NCI-H2196 (cell line): ENCODE data around the gene HIP1R.
"Not testable (repeated sequence)": the region's sequence is repeated elsewhere in the genome, so short reads cannot be mapped to it uniquely, and the experiment has no call there.

ENCODE experiments used
- DNase-seq: peaks from one replicate; lab custom pipeline; 2025; ENCODE audit not compliant: unreplicated experiment; lab: John Stamatoyannopoulos, UW

Gene HIP1R

DNA sequence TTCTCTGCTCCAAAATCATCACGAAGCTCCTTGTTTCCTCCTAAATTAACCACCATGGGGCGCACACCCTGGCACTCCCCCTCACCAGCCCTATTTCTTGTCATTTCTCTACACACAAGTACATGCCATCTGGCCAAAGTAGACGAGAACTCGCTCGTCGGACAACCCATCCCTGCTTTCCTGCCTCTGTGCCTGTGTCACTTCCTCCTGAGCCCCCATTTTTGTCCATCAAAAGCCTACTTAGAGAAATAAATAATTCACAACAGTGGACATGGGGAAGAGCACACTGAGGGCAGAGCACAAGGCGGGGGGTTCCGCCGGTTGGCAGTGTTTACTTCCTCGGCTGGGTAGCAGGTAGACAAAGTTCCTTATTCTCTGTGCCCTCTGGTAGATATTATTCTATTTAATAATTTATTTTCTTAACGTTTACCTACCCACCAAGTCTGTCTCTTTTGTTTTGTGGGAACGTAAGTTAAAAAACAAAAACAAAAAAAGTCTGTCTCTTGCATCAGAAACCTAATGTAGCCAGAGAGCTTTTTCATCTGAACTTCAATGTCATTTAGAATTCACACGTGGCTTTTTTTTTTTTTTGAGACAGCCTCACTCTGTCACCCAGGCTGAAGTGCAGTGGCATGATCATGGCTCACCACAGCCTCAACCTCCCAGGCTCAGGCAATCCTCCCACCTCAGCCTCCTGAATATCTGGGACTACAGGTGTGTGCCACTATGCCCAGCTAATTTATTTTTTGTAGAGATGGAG lies 54.7 kb downstream of the HIP1R start:
- DNase-seq: no peak

DNA sequence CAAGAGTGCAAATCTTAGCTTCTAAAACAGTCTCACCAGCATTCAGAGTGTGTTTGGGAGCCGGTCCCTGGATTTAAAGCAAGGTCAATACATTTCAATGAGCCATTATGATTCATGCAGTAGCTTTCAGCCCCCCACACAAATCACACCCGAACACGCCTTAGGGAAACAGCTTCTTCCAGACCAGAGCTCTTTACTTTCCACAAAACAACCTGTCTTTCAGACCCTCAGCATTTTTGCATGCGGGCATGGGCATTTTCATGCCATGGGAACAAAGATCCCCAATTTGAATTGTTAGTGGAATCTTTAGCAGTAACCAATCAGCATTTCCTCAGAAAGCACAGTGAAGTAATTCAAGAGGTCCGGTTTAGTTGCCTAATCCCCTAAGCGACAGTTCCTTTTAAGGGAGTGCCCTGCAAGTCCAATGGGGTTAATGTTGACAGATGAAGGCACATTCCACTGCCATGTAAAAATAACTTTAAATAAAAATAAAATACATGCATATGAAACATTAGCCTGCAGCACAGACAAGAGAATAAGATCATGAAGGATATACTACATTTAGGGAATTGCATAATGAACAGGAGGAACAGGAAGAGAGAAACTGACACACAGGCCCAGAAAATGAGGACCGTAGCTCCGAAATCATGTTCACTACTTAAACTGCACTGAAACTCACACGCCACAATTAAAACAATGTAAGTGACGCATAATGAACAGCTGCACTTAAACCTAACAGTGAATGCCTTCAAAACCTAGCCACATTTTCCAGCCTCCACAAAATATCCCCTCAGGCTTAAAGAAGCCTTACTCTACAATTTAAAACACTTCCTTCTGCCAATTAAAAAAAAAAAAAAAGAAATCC lies 56.6 kb downstream of the HIP1R start:
- DNase-seq: no peak

- DNase-seq: not testable (repeated sequence)
Measured at GRCh38 chr12:122892724-122893123, 57.5 kb downstream of the HIP1R start.

GRCh38 chr12:122893208-122894153 lies 58.2 kb downstream of the HIP1R start:
- DNase-seq: no peak

DNA sequence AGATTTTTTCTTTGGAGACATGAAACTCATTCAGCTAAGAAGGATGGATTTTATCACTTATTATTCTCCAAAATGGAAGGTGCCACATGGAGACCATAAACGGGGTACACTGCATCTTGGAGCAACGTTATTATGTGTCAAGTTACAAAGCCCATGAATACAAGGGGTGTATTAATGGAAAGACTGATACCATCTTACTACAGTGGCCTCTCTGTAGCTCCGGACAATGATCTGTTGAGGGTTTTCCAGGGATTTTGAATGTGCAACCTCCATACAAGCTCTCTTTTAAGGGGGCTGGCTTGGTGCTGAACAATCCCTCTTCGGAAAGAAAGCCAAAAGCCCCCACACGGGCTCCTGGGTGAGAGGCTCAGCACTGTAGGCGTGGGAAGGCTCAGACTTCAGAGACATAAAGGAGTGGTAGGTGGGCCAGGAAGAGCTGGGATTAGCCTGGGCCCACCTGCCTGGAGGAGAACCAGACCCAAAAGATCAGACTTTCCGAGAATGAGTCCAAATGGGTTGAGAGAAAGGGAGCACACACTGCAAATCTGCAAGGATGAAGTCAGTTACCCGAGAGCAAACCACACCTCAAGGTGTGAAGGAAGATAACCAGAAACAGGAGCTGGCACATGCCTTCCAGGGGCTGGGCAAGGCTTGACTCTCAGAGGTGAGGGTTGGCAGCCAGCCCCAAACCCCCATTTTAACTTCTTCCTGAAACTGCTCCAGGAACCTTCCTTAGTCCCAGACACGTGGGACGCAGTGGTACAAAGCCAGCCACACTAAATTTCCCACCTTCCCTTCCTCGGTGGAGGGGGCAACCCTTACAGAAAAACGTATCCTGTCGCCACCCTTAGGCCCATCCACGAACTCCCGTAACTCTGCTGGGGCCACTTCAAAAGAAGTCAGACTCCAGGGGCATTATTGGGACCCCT lies 59.2 kb downstream of the HIP1R start:
- DNase-seq: no peak

GRCh38 chr12:122895320-122895703 lies 60.1 kb downstream of the HIP1R start:
- no peak for DNase-seq

GRCh38 chr12:122895704-122896636 lies 60.7 kb downstream of the HIP1R start, which contains the start of gene VPS37B:
Gene VPS37B (minus strand): TSS chr12:122896124. CDS start chr12:122896062, 62 bp downstream.
- peak; percentile 86 for DNase-seq

GRCh38 chr12:122896662-122897061 lies 61.4 kb downstream of the HIP1R start:
- no peak for DNase-seq

- no peak for DNase-seq
Measured at GRCh38 chr12:122899887-122900286, 64.6 kb downstream of the HIP1R start.

DNA sequence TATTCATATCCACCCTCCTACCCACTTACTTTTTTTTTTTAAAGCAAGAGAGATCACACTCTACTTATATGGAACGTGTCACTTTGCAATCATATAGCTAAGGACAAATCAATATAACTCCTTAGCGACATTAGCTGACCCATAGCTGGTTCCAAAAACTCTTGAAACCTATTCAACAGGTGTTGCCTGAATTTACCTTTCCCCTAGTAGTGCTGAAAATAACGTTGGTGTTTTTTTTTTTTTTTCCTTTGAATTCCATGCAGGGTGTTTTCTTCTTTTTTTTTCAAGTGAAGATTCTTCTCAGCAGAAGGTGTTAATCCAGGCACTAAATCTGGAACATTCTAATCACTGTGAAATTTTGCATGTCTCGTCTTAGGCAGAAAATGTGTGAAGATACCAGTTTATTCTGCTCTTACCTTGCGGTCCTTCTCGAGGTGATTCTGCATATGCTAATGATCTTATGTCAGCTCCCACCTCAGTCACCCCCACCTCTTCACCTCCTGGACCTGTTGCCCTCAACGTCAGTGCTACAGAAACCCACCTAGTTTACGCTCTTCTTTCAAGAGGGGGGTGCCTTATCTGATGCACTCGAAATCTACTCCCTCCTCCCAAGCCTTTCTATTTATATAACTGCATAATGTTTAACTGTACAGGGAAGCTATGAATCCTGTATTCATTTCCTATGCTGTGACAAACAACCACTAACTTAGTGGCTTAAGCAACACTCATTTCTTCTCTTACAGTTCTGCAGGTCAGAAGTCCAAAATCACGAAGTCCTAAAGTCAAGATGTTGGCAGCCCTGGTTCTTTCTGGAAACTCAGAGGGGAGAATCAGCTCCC lies 67.8 kb downstream of the HIP1R start:
- no peak for DNase-seq

DNA sequence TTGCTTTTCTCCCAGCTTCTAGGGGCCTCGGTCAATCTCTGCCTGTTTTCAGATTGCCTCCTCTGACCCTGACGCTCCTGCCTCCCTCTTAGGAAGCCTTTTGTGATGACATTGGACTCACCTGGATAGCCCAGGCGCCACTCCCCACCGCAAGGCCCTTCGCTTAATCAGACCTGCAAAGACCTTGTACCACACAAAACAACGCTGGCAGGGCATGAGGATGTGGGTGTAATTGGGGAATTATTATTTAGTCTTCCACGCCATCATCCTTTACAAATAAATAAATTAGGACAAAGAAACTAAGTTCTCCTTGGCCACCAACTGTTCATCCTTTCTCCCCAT lies 68.4 kb downstream of the HIP1R start:
- no peak for DNase-seq

GRCh38 chr12:122905258-122905657 lies 70.0 kb downstream of the HIP1R start:
- not testable (repeated sequence) for DNase-seq

- no peak for DNase-seq
Measured at GRCh38 chr12:122908915-122909314, 73.7 kb downstream of the HIP1R start.

DNA sequence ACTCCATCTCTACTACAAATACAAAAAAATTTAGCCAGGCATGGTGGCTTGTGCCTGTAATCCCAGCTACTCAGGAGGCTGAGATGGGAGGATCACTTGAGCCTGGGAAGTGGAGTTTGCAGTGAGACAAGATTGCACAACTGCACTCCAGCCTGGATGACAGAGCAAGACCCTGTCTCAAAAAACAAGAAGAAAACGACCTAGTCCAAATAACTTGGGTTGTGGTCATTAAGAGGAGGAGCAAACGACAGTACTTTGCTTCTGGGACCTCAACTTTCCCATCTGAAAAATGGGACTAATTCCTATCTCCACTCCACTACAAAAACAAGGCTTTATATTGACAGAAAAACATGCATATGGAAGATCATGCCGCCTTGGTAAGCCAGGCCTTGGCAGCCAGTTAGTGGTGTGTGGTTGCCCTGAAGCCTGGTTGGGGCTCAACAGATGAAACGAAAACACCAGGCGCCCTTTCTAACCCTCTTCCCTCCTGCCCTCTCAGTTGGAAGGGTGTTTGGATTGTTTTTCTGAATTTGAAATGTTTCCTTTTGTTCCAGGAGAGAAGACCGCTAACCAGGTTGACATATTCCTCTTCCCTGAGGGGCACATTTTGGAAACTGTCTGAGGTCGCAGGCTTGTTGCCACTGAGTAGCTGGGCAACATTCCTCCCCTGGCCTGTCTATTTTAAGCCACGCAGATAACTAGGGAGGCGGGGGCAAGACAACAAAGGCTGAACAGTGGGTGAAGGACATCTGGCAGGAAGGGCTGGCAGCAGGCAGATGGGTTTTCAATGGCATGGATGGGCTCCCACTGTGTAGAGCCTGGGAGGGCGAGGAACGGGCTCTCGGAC lies 74.4 kb downstream of the HIP1R start:
- DNase-seq: peak; percentile 21
